ENCODE results near the gene PAX8. TPM values are rescaled to one million over a fixed set of nuclear protein-coding genes. Genes with fewer than 3 reads are reported as not detected.
"Not testable (repeated sequence)": the region's sequence is repeated elsewhere in the genome, so short reads cannot be mapped to it uniquely, and the experiment has no call there.

Gene PAX8
- total RNA-seq, 1 donor from 2014 or later: 2.9 TPM

DNA sequence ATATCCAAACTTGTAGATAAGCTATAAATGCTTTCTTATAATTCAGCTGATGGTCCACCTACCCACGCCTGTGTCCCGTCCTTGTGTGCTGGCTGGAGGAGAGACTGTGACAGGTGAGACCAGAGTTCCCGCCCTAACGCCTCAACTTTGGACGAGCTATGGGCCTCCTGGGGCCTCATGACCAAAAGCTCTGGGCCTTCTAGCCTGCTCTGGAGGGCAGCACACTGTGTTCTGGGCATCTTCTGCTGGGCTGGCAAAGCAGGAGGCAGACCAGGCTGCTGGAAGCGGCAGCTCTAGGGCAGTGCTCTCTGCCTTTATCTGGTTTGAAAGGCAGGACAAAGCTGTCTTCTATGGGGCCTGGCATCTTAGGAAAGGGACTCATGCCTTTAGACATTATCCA, 26.0 kb upstream of the PAX8 start:
- Histone ChIP-seq H3K79me2 (ENCODE audit: low read depth) (no peaks in the 10 kb centered on the region), H3F3A (ENCODE audit: low read depth) (peaks cover 20% of the 10 kb centered on the region), H3K9ac (no peak overlapping the region), H3K4me2 (peak overlapping the region; percentile 70), H4K20me1 (ENCODE audit: low read depth) (no peaks in the 10 kb centered on the region), H2AFZ (replicated peaks) (no peak overlapping the region), H3K4me3 (no peak overlapping the region), H3K27ac (no peak overlapping the region), H3K4me1 (peaks cover 24% of the 10 kb centered on the region), H3K36me3 (no peaks in the 10 kb centered on the region), H3K9me3 (ENCODE audit: low read depth) (no peaks in the 10 kb centered on the region), H3K27me3 (no peaks in the 10 kb centered on the region)
- H3K9me3 Mint-ChIP-seq: peaks cover 8% of the 10 kb centered on the region
- H3K4me1 Mint-ChIP-seq: peaks cover 46% of the 10 kb centered on the region
- no peaks in the 10 kb centered on the region for H3K36me3 Mint-ChIP-seq
- peaks cover 11% of the 10 kb centered on the region for H3K27me3 Mint-ChIP-seq (ENCODE audit: insufficient read depth, low read depth)
- no peak for DNase-seq (ENCODE audit: low spot score)
- peak overlapping the region; percentile 98 for H3K27ac Mint-ChIP-seq
- TF ChIP-seq EZH2phosphoT487 (IDR thresholded peaks at IDR 0.05) (no peak), EZH2 (IDR thresholded peaks at IDR 0.05) (no peak), CTCF (IDR thresholded peaks at IDR 0.05) (no peak)
- peak overlapping the region; percentile 58 for H3K4me3 Mint-ChIP-seq

DNA sequence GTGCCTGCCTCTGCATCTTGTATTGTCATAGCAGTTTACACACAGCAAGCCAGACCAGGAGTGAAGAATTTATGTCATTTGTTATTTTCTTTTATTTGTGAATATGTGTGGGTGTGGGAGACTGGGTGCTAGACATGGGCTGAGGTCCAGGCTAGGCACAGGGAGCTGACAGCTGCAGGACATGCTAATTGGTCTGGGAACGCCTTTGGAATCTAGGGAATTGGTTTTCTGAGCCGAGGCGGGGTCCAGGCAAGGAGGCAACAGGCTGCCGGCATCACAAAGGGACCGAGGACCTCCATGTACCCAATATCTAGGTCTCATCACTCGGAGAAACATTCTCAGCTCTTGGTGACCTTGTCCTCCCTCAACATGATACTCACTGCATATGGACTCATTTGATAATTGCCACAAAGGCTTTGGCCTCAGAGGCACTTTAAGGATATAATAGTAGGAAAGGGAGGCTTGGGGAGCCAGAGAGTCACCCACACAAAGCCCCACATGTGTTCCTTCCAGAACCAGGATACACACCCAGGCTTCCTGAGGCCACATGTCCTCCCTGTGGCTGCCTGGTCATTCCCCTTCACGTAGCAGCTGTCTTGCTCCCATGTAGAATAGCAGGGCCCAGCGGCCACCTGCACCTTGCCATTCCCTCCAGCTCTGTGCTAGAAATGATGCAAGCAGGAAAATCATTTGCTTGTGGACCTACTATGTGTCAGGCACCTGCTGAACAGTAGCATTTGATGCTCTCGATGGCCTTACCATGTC, 23.7 kb upstream of the PAX8 start:
- Mint-ChIP-seq H3K4me1 (peaks cover 37% of the 10 kb centered on the region), H3K27me3 (ENCODE audit: insufficient read depth, low read depth) (peaks cover 14% of the 10 kb centered on the region)
- not testable (repeated sequence) for H3K27ac ChIP-seq; H3K27ac Mint-ChIP-seq; H3K79me2 ChIP-seq (ENCODE audit: low read depth); H4K20me1 ChIP-seq (ENCODE audit: low read depth); H3K27me3 ChIP-seq; DNase-seq (ENCODE audit: low spot score); H3K9ac ChIP-seq; H3K9me3 Mint-ChIP-seq; H3K36me3 ChIP-seq; H2AFZ ChIP-seq (replicated peaks); H3K36me3 Mint-ChIP-seq; H3K9me3 ChIP-seq (ENCODE audit: low read depth); H3K4me3 ChIP-seq; H3K4me2 ChIP-seq; H3K4me3 Mint-ChIP-seq
- peaks cover 20% of the 10 kb centered on the region for H3F3A ChIP-seq (ENCODE audit: low read depth)
- peaks cover 24% of the 10 kb centered on the region for H3K4me1 ChIP-seq

DNA sequence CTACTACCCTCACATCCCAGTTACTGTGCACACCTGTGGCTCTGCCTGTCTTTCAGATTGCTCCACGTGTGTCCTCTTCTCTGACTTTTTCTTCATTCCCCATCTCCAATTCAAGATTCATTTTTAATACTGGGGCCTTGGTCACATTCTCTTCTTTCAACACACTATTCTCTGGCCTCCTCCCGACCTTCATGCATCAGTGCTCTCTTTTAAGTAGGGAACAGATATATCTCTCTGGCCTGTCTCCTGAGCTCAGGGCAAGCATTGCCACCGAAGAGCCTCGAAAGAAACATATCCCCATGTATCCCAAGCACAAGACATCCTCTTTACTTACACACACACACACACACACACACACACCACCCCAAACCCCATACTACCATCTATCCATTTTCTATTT, 21.6 kb upstream of the PAX8 start:
- no peak overlapping the region for H3K4me2 ChIP-seq
- H3K27me3 ChIP-seq: peaks cover 15% of the 10 kb centered on the region
- no peak overlapping the region for H3K4me3 ChIP-seq
- H3K36me3 ChIP-seq: no peaks in the 10 kb centered on the region
- H3K79me2 ChIP-seq (ENCODE audit: low read depth): no peaks in the 10 kb centered on the region
- peaks cover 16% of the 10 kb centered on the region for H3K9me3 Mint-ChIP-seq
- H3K4me1 Mint-ChIP-seq: peaks cover 20% of the 10 kb centered on the region
- H3K27ac Mint-ChIP-seq: no peak overlapping the region
- no peaks in the 10 kb centered on the region for H3K36me3 Mint-ChIP-seq
- no peak for DNase-seq (ENCODE audit: low spot score)
- H3K4me1 ChIP-seq: peaks cover 12% of the 10 kb centered on the region
- H3K27ac ChIP-seq: no peak overlapping the region
- H3F3A ChIP-seq (ENCODE audit: low read depth): peaks cover 8% of the 10 kb centered on the region
- no peak overlapping the region for H2AFZ ChIP-seq (replicated peaks)
- no peaks in the 10 kb centered on the region for H4K20me1 ChIP-seq (ENCODE audit: low read depth)
- no peaks in the 10 kb centered on the region for H3K9me3 ChIP-seq (ENCODE audit: low read depth)
- H3K27me3 Mint-ChIP-seq (ENCODE audit: insufficient read depth, low read depth): peaks cover 14% of the 10 kb centered on the region
- TF ChIP-seq CTCF (IDR thresholded peaks at IDR 0.05) (no peak), EZH2phosphoT487 (IDR thresholded peaks at IDR 0.05) (no peak), EZH2 (IDR thresholded peaks at IDR 0.05) (no peak)
- no peak overlapping the region for H3K4me3 Mint-ChIP-seq
- H3K9ac ChIP-seq: no peak overlapping the region

DNA sequence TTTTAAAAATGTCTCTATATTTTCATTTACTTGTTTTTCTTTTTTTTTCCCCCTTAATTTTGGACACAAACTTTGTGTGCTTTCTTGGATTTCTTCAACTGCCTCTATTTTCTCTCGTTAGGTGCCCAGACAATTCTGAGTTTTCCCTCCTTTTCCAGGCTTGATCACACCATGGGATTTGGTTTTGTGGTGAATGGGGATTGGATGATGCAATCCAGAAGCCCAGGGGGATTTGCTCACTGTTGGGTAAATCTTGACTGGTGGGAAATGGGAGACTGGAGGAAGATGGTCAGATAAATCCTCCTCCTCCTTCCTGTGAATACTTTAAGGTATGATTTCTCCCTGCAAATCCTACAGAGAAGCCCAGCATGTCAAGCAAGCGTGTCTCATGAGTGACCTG, 19.5 kb upstream of the PAX8 start:
- no peaks in the 10 kb centered on the region for H3K79me2 ChIP-seq (ENCODE audit: low read depth)
- no peak overlapping the region for H3K4me3 Mint-ChIP-seq

More for the DNA sequence above, 19.5 kb upstream of the PAX8 start:
- H3K27me3 Mint-ChIP-seq (ENCODE audit: insufficient read depth, low read depth): peaks cover 9% of the 10 kb centered on the region
- no peaks in the 10 kb centered on the region for H3F3A ChIP-seq (ENCODE audit: low read depth)
- H3K4me2 ChIP-seq: no peak overlapping the region
- peaks cover 18% of the 10 kb centered on the region for H3K9me3 Mint-ChIP-seq
- DNase-seq (ENCODE audit: low spot score): no peak
- no peaks in the 10 kb centered on the region for H3K9me3 ChIP-seq (ENCODE audit: low read depth)
- no peaks in the 10 kb centered on the region for H3K36me3 ChIP-seq
- no peak overlapping the region for H2AFZ ChIP-seq (replicated peaks)
- no peaks in the 10 kb centered on the region for H3K36me3 Mint-ChIP-seq
- peaks cover 36% of the 10 kb centered on the region for H3K27me3 ChIP-seq
- no peak overlapping the region for H3K9ac ChIP-seq
- H3K4me3 ChIP-seq: no peak overlapping the region
- no peak overlapping the region for H3K27ac Mint-ChIP-seq
- H3K4me1 Mint-ChIP-seq: no peaks in the 10 kb centered on the region
- H3K4me1 ChIP-seq: no peaks in the 10 kb centered on the region
- TF ChIP-seq CTCF (IDR thresholded peaks at IDR 0.05): no peak
- no peak for TF ChIP-seq EZH2phosphoT487 (IDR thresholded peaks at IDR 0.05)
- no peak for TF ChIP-seq EZH2 (IDR thresholded peaks at IDR 0.05)
- no peaks in the 10 kb centered on the region for H4K20me1 ChIP-seq (ENCODE audit: low read depth)
- H3K27ac ChIP-seq: no peak overlapping the region
